ENCODE results near the gene DCAF6.

Gene DCAF6

GRCh38 chr1:168088511-168089325 lies 152.2 kb downstream of the DCAF6 start:
- DNase-seq: no peak

DNA sequence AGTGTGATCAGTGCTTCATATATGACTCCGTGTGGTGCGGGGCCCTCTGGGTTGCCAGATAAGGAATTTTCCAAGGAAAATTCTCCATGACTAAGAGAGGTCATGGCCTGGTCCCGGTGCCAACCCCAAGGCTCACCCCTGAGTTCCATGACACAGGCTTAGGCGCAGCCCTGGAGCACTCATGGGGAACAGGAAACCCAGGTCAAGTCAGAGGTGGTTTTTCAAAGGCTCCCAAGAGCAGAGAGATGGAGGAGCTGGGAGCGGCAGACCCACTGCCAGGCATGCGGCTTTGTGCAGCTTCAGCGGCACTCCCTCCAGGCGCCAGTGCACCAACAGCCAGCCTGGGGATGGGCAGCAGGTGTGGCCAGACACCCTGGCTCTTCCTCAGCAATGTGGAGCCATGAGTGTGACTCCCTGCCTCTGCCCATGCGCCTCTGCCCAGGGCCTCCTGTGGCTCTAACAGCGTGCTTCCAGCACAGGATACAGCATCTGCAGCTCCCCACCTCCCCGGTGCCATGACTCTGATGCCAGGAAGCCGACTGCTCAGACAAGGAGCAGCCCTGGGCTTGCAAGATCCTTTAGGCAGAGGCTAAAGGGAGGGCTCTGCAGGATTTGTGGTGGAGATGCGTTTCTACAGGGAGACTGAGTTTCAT lies 153.0 kb downstream of the DCAF6 start:
- DNase-seq: no peak

GRCh38 chr1:168089979-168090337 lies 153.5 kb downstream of the DCAF6 start:
- no peak for DNase-seq

GRCh38 chr1:168090395-168090794 lies 153.9 kb downstream of the DCAF6 start:
- no peak for DNase-seq

GRCh38 chr1:168091063-168091462 lies 154.6 kb downstream of the DCAF6 start:
- no peak for DNase-seq

DNA sequence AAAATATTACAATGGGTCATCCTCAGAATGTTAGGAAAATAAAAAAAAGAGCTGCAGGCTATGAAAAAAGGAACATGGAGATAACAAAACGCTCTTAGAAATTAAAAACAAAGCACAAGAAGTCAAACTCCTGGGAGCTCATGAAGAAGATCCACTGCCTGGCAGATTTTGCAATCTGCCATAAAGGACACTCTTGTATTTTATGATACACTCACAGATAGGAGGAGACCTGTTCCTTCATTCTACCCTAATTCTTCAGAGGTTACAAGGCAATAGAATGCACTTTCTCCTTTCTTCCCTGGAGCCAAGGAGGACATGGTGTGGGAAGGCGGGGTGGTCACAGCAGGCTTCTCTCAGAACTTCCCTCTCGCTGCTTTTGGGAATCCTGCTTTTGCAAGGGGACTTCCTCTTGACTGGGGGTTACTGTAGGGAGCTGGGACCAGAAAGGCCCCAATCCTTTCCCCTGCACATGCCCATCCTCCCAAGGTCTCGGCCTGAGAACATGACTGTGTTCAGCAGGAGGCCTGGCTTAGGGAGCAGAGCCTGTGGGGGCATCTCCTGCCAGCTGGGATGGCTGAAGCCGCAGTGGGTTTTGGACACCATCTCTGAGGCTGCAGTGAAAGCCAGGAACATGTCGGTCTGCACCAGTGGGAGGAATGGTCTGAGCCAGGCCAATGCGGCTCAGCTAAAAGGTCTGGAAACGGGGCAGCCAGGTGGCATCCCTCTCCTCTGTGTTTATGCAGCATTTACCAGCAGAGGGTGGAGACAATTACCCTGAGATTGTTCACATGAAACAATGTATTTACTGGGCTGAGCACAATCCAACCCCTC lies 155.5 kb downstream of the DCAF6 start:
- no peak for DNase-seq

- DNase-seq: no peak
Measured at GRCh38 chr1:168092566-168093355, 156.3 kb downstream of the DCAF6 start.

GRCh38 chr1:168093616-168094015 lies 157.1 kb downstream of the DCAF6 start:
- no peak for DNase-seq

GRCh38 chr1:168095476-168095875 lies 159.0 kb downstream of the DCAF6 start:
- DNase-seq: no peak

DNA sequence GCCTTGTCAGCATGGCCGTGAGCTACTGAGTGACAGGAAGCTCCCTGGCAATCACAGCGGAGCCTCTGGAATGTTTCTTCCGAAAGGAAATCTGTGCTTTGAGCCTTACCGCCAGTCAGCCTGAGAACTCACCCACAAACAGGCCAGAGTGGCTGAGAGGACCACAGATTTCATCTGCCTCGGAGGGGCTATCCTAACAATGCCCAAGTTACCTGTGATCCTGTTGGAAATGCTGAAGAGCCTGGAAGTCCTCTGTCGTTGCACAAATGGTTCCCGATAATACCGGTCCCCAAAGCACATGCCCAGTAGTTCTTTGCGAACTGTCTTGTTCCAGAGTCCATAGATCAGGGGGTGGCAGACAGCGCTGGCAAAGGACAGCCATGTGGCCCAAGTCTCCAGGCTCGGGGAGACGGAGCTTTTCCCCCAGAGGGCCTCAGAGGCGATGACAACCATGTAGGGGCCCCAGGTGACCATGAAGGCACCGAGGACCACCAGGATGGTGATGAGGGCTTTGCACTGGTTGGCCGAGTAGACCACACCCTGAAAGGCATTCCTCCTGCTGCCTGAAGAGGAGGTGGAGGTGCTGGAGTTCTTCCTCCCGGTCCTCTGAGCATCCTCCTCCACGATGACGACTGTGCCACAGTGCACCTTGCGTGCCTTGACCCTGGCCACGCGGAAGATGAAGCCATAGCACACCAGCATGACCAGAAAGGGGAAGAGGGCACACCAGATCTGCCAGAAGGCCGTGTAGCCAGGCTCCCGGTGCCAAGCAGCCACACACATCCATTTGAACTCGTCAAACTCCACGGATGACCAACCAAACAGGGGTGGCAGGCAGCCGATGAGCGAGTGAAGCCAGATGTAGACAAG lies 160.0 kb downstream of the DCAF6 start:
- DNase-seq: no peak

GRCh38 chr1:168097921-168098528 lies 161.5 kb downstream of the DCAF6 start:
- DNase-seq: no peak

- DNase-seq: no peak
Measured at GRCh38 chr1:168098534-168099320, 162.2 kb downstream of the DCAF6 start.

DNA sequence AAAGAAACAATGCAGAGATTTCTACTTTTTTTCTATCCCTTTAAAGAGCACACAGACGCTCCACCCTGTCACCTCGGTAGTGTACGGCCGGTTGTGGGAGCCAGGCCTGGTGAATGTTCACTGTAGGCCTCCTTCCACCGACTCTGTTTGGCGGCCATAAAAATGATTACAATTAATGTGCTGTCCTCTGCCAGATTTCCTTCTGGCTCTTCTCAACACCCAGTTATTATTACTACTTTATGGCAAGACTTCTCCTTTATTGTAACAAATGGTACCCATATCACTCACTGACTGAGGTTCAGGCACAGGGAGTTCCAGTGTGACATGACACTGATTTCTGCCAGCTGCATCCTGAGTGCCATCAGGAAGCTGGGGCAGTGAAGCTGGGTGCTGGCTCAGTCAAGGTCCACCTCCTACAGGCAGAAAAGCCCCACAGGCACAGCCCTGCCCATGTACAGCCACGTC lies 162.9 kb downstream of the DCAF6 start:
- no peak for DNase-seq

GRCh38 chr1:168100315-168101002 lies 164.0 kb downstream of the DCAF6 start:
- DNase-seq: no peak

GRCh38 chr1:168101336-168101735 lies 164.9 kb downstream of the DCAF6 start:
- DNase-seq: no peak

DNA sequence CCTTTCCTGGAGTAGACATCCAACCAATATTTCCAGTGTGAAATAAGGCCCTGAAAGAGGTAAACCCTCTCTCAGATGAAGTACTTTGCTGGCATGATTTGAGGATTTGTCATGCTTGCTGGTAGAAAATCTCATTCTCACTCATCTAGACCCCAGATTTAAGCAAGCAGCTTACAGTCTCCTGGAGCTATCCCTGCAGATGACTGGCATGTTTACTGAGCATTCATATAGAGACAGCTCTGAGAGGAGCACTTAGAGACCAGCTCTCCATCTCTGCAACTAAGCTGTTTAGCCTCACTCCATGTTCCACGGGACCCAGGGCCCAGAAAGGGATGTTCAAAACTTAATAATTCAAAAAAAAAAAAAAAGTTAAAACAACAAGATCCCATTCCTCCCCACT lies 166.0 kb downstream of the DCAF6 start:
- no peak for DNase-seq

- DNase-seq: no peak
Measured at GRCh38 chr1:168104535-168104934, 168.1 kb downstream of the DCAF6 start.

- DNase-seq: no peak
Measured at GRCh38 chr1:168105846-168106245, 169.4 kb downstream of the DCAF6 start.

DNA sequence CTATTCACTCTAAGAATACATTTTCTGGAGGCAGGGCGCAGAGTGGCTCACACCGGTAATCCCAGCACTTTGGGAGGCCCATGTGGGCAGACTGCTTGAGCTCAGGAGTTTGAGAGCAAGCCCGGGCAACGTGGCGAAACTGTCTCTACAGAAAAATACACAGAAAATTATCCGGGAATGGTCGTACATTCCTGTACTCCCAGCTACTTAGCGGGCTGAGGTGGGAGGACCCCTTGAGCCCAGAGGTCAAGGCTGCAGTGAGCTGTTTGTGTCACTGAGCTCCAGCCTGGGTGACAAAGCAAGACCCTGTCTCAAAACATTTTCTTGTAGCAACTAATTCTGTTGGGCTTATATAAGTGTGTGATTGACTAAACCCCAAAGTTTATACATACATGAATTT lies 169.8 kb downstream of the DCAF6 start:
- no peak for DNase-seq
